A549 (cell line): ENCODE measurements around the gene TBCE. TPM values are rescaled to one million over a fixed set of nuclear protein-coding genes. Genes with fewer than 3 reads are reported as not detected.

Source experiments
- ATAC-seq, 2 experiments: fragments of 200-7000 bp in 1 of 2; fragments of >200 bp in 1 of 2; cut with Nextera tagmentation in 1 of 2; cut with Tn5 transposase in 1 of 2; 3 replicates each; pipeline versions ENCODE4 v1.8.0 to v1.9.1; 2018 to 2020; ENCODE audit warnings: mild to moderate bottlenecking in 1 of 2, moderate library complexity in 1 of 2
- CTCF ChIA-PET: fragments of 300-600 bp; sonication (Branson Sonifier 250); formaldehyde crosslinking; extraction: SDS; loops from one replicate; lab custom pipeline; 2021; ENCODE audit warnings: antibody characterized with exemption, inconsistent platforms; lab: Yijun Ruan, JAX
- POLR2A ChIA-PET: fragments of 350-600 bp; formaldehyde crosslinking; extraction: SDS; loops from one replicate; lab custom pipeline; 2021; ENCODE audit warnings: antibody characterized with exemption, inconsistent platforms; lab: Yijun Ruan, JAX
- DNase-seq, 2 experiments: peaks; one replicate each; pipeline versions ENCODE4 v3.0.0 to v3.0.0-alpha.2; 2011 to 2016; ENCODE audit warnings: low read depth in 1 of 2, low spot score in 1 of 2
- FAIRE-seq: peaks from 2 replicates; lab custom pipeline; 2011; peaks lifted over from hg19 to GRCh38; lab: Jason Lieb, UNC
- H3K27ac ChIP-seq, 2 experiments: fragments of >200 bp; sonication (Bioruptor Twin); formaldehyde crosslinking; 3 replicates each; pipeline ENCODE4 v1.5.1; 2016 to 2017
- H3K4me1 ChIP-seq: fragments of >200 bp; sonication (Bioruptor Twin); formaldehyde crosslinking; 3 replicates; pipeline ENCODE4 v1.6.1; 2016
- H3K4me2 ChIP-seq: fragments of >200 bp; sonication (Bioruptor Twin); formaldehyde crosslinking; 3 replicates; pipeline ENCODE4 v1.6.1; 2016
- H3K4me3 ChIP-seq: fragments of >200 bp; sonication (Bioruptor Twin); formaldehyde crosslinking; 3 replicates; pipeline ENCODE4 v1.5.1; 2016
- H3K9me3 ChIP-seq: fragments of >200 bp; sonication (Bioruptor Twin); formaldehyde crosslinking; 3 replicates; pipeline ENCODE4 v1.6.1; 2016
- CBX2 ChIP-seq: fragments of 200-600 bp; sonication (generic); IDR thresholded peaks from 2 replicates; pipeline ENCODE4 v1.6.1; 2016; ENCODE audit warnings: low read depth, mild to moderate bottlenecking, borderline replicate concordance
- CBX8 ChIP-seq: fragments of 200-600 bp; sonication (generic); IDR thresholded peaks from 2 replicates; pipeline ENCODE4 v1.6.1; 2016
- EHF ChIP-seq: fragments of 250-450 bp; sonication (Bioruptor Pico); IDR thresholded peaks from 2 replicates; pipeline ENCODE4 v1.5.0; 2020; ENCODE audit warnings: mild to moderate bottlenecking
- ELK1 ChIP-seq: fragments of 150-350 bp; IDR thresholded peaks from 2 replicates; pipeline ENCODE4 v1.6.1; 2014; ENCODE audit warnings: low read depth, mild to moderate bottlenecking, low read length
- FOSB ChIP-seq: fragments of 250-450 bp; sonication (Bioruptor Pico); IDR thresholded peaks from 2 replicates; pipeline ENCODE4 v1.5.0; 2020; ENCODE audit warnings: mild to moderate bottlenecking, moderate library complexity
- HDAC2 ChIP-seq: fragments of 200-600 bp; sonication (generic); IDR thresholded peaks from 2 replicates; pipeline ENCODE4 v1.6.1; 2016
- HES2 ChIP-seq: fragments of >200 bp; sonication (Bioruptor Twin); formaldehyde crosslinking; IDR thresholded peaks from 2 replicates; pipeline ENCODE4 v1.6.1; 2016
- HEYL ChIP-seq: fragments of 250-450 bp; sonication (Bioruptor Pico); IDR thresholded peaks from 2 replicates; pipeline ENCODE4 v1.8.0; 2021; ENCODE audit warnings: mild to moderate bottlenecking, moderate library complexity
- HOXB5 ChIP-seq: fragments of 250-450 bp; sonication (Bioruptor Pico); IDR thresholded peaks from 2 replicates; pipeline ENCODE4 v1.5.0; 2020; ENCODE audit warnings: mild to moderate bottlenecking, moderate library complexity
- MAFK ChIP-seq: fragments of 450-650 bp; IDR thresholded peaks from 2 replicates; pipeline ENCODE4 v1.6.1; 2014; ENCODE audit not compliant: partially characterized antibody
- MYC ChIP-seq: IDR thresholded peaks from 2 replicates; pipeline ENCODE4 v1.6.1; 2012; ENCODE audit warnings: mild to moderate bottlenecking, inconsistent platforms, low read length, improper control_type of control experiment, borderline replicate concordance
- NFE2L2 ChIP-seq: fragments of 150-350 bp; conservative IDR thresholded peaks from 2 replicates; pipeline ENCODE4 v1.6.1; 2014; ENCODE audit warnings: low read length
- NR3C1 ChIP-seq: fragments of >200 bp; sonication (Bioruptor Twin); formaldehyde crosslinking; IDR thresholded peaks from 3 replicates; pipeline ENCODE4 v1.6.1; 2017
- SMC3 ChIP-seq: fragments of >200 bp; sonication (Bioruptor Twin); formaldehyde crosslinking; IDR thresholded peaks from 3 replicates; pipeline ENCODE4 v1.6.1; 2018; ENCODE audit warnings: inconsistent platforms
- SREBF2 ChIP-seq: fragments of 450-650 bp; IDR thresholded peaks from 2 replicates; pipeline ENCODE4 v1.6.1; 2014; ENCODE audit warnings: mild to moderate bottlenecking, moderate library complexity
- TFCP2L1 ChIP-seq: fragments of 250-450 bp; sonication (Bioruptor Pico); IDR thresholded peaks from 2 replicates; pipeline ENCODE4 v1.5.0; 2021; ENCODE audit warnings: mild to moderate bottlenecking
- ZC3H11A ChIP-seq: fragments of 450-650 bp; IDR thresholded peaks from 2 replicates; pipeline ENCODE4 v1.6.1; 2014; ENCODE audit warnings: antibody characterized with exemption, mild to moderate bottlenecking
- ZFP36 ChIP-seq: fragments of 450-650 bp; IDR thresholded peaks from 2 replicates; pipeline ENCODE4 v1.6.1; 2014; ENCODE audit warnings: borderline replicate concordance; ENCODE audit not compliant: partially characterized antibody
- ZNF302 ChIP-seq: fragments of 250-450 bp; sonication (Bioruptor Pico); IDR thresholded peaks from 2 replicates; pipeline ENCODE4 v1.9.0; 2021; ENCODE audit warnings: inconsistent platforms, mild to moderate bottlenecking, moderate library complexity
- ZSCAN20 ChIP-seq: fragments of 250-450 bp; sonication (Bioruptor Pico); IDR thresholded peaks from 2 replicates; pipeline ENCODE4 v1.8.0; 2022; ENCODE audit warnings: mild to moderate bottlenecking, moderate library complexity
- WGBS: methylation state at CpG from one replicate; pipeline ENCODE4 v1.1.6; 2017; ENCODE audit errors: missing lambda C conversion rate; 5-methylcytosine and 5-hydroxymethylcytosine counted together
- polyA plus RNA-seq, 4 experiments: library from polyadenylated mRNA; depleted of rRNA in 3 of 4; stranded (reverse); fragments of >200 nt; fragmentation: RNase III in 1 of 4; extraction: RNeasy Plus Mini Kit Qiagen cat#74134 plus additional on column Dnase treatment in 1 of 4; gene quantifications; 2 replicates in 3 of 4; 3 replicates in 1 of 4; pipeline ENCODE4 v1.2.3, GENCODE V29; 2011 to 2017
- TF ChIP-seq, protein P1 (sequence below): IDR thresholded peaks from 2 replicates; pipeline ENCODE4 v1.6.1; 2012; ENCODE audit warnings: low read depth, borderline replicate concordance
- TF ChIP-seq, protein P2 (sequence below): fragments of 250-450 bp; sonication (Bioruptor Pico); IDR thresholded peaks from 2 replicates; pipeline ENCODE4 v1.5.0; 2020; ENCODE audit warnings: low read depth, mild to moderate bottlenecking, moderate library complexity
- TF ChIP-seq, protein P3 (sequence below): fragments of 450-650 bp; IDR thresholded peaks from 2 replicates; pipeline ENCODE4 v1.6.1; 2014; ENCODE audit warnings: antibody characterized with exemption

Gene TBCE
- polyA plus RNA-seq, 2 of the 4 experiments (the other 2 are of a cell fraction), result 45.1 to 65.2 TPM

GRCh38 chr1:235491644-235492043 lies 124.4 kb downstream of the TBCE start (continued):
- no peak for TF ChIP-seq ZC3H11A
- no peak for TF ChIP-seq HOXB5
- TF ChIP-seq, protein P1, sequence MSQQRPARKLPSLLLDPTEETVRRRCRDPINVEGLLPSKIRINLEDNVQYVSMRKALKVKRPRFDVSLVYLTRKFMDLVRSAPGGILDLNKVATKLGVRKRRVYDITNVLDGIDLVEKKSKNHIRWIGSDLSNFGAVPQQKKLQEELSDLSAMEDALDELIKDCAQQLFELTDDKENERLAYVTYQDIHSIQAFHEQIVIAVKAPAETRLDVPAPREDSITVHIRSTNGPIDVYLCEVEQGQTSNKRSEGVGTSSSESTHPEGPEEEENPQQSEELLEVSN, result no peak
- TF ChIP-seq, all 56 proteins: peak for 0

- 96% methylated on average over 9 of the region's 9 CpGs for WGBS
- no peak overlapping the region for H3K4me2 ChIP-seq
- POLR2A ChIA-PET, result interaction anchor here (2.3 kb wide), 1 partner anchor 10 kb away, joined by 9 read pairs; the partner anchor contains the start of gene B3GALNT2
- H3K4me3 ChIP-seq, result no peak overlapping the region
- no peak for DNase-seq
- FAIRE-seq, result no peak
- no peak for ATAC-seq
- TF ChIP-seq ZFP36 (no peak), EHF (CRISPR knock-in tag) (no peak), NR3C1 (no peak), MAFK (no peak), CBX8 (no peak), ZNF302 (no peak)
- TF ChIP-seq, protein P2, sequence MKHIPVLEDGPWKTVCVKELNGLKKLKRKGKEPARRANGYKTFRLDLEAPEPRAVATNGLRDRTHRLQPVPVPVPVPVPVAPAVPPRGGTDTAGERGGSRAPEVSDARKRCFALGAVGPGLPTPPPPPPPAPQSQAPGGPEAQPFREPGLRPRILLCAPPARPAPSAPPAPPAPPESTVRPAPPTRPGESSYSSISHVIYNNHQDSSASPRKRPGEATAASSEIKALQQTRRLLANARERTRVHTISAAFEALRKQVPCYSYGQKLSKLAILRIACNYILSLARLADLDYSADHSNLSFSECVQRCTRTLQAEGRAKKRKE (CRISPR knock-in tag), result no peak
- TF ChIP-seq, protein P3, sequence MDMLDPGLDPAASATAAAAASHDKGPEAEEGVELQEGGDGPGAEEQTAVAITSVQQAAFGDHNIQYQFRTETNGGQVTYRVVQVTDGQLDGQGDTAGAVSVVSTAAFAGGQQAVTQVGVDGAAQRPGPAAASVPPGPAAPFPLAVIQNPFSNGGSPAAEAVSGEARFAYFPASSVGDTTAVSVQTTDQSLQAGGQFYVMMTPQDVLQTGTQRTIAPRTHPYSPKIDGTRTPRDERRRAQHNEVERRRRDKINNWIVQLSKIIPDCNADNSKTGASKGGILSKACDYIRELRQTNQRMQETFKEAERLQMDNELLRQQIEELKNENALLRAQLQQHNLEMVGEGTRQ, result no peak
- H3K4me1 ChIP-seq, result no peaks in the 10 kb centered on the region
- no peaks in the 10 kb centered on the region for H3K9me3 ChIP-seq
- CTCF ChIA-PET, result interaction anchor here (0.6 to 1.4 kb wide), 4 partner anchors 10 to 390 kb away, joined by 3 read pairs; partner anchors contain the start of gene B3GALNT2
- no peak overlapping the region for H3K27ac ChIP-seq
Measured at GRCh38 chr1:235494531-235494930, 127.3 kb downstream of the TBCE start.

- no peak for FAIRE-seq
- whole genome bisulfite sequencing, result 94% methylated on average over 5 of the region's 5 CpGs
- Histone ChIP-seq H3K9me3 (no peaks in the 10 kb centered on the region), H3K4me2 (no peak overlapping the region), H3K4me1 (no peaks in the 10 kb centered on the region), H3K27ac (no peak overlapping the region), H3K4me3 (no peak overlapping the region)
- ChIA-PET POLR2A (interaction anchor here (2.3 kb wide), 1 partner anchor 9 kb away, joined by 9 read pairs; the partner anchor contains the start of gene B3GALNT2), CTCF (interaction anchor here (0.6 to 1.4 kb wide), 5 partner anchors 9 to 390 kb away, joined by 3 to 5 read pairs (median 3); partner anchors contain the start of gene B3GALNT2)
- no peak for ATAC-seq
- DNase-seq, result no peak
- no peak for TF ChIP-seq NFE2L2
- TF ChIP-seq FOSB (CRISPR knock-in tag), result no peak
- TF ChIP-seq HEYL, result no peak
- no peak for TF ChIP-seq HDAC2
- no peak for TF ChIP-seq HES2
- TF ChIP-seq, protein P2 (CRISPR knock-in tag), result no peak
- TF ChIP-seq, all 56 proteins: peak for 0
Measured at GRCh38 chr1:235495030-235495429, 127.8 kb downstream of the TBCE start.

DNA sequence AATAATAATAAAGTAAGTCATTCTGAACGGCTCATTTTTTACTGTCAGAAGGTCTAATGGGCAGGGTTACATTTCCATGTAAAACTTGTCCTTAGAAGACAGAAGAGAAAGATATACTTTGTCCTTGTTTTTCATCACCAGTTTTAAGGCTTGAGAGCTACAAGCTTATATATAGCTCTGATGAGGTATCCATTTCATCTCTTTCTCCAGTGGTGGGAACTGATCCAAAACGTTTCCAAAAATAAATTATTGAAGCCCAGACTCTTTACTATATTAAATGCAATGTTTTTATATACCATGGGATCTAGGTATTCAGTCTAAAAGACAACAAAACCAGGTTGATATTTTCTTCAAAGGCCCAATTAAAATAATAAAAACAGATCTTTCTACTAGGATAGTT lies 128.3 kb downstream of the TBCE start:
- Histone ChIP-seq H3K27ac (no peak overlapping the region), H3K9me3 (no peaks in the 10 kb centered on the region), H3K4me2 (no peak overlapping the region), H3K4me1 (no peaks in the 10 kb centered on the region), H3K4me3 (no peak overlapping the region)
- CTCF ChIA-PET, result interaction anchor here (0.9 to 1.1 kb wide), 4 partner anchors 9 to 477 kb away, joined by 3 to 5 read pairs (median 4); partner anchors contain the start of gene B3GALNT2
- 71% methylated on average over 2 of the region's 2 CpGs for WGBS
- DNase-seq (no peak), FAIRE-seq (no peak), ATAC-seq (no peak)
- POLR2A ChIA-PET, result interaction anchor here (2.3 kb wide), 1 partner anchor 9 kb away, joined by 9 read pairs; the partner anchor contains the start of gene B3GALNT2
- TF ChIP-seq EHF (CRISPR knock-in tag) (no peak), SMC3 (no peak), CBX8 (no peak), HDAC2 (no peak), HEYL (no peak), ELK1 (no peak), MYC (no peak), TFCP2L1 (no peak), ZFP36 (no peak), SREBF2 (no peak), HES2 (no peak), ZSCAN20 (CRISPR knock-in tag) (no peak), CBX2 (no peak)
- TF ChIP-seq, protein P3, result no peak
- TF ChIP-seq, protein P1, result no peak
